Measurements from ENCODE around the gene SEMA4B. TPM values are rescaled to one million over a fixed set of nuclear protein-coding genes. Genes with fewer than 3 reads are reported as not detected.
"Not testable (repeated sequence)": the region's sequence is repeated elsewhere in the genome, so short reads cannot be mapped to it uniquely, and the experiment has no call there.

Gene SEMA4B
- total and polyA plus RNA-seq, 5 donors, result 16.4 to 39.6 (median 33.4) TPM

GRCh38 chr15:90162956-90163355, 38.2 kb upstream of the SEMA4B start:
- 88% methylated on average over 9 of the region's 9 CpGs for WGBS
- Histone ChIP-seq H3K27ac (ENCODE audit: low read length) (no peak overlapping the region), H3K4me1 (ENCODE audit: control insufficient read depth, insufficient read depth, low read length) (peaks cover 2% of the 10 kb centered on the region), H3K9me3 (ENCODE audit: control insufficient read depth, low read length) (no peaks in the 10 kb centered on the region), H3K27me3 (ENCODE audit: control insufficient read depth, insufficient read depth) (no peaks in the 10 kb centered on the region), H3K4me3 (ENCODE audit: low read length) (no peak overlapping the region)
- intact Hi-C loops (cut with DNase I), result no loop called here
- no peak for ATAC-seq
- DNase-seq, result no peak

- ATAC-seq; H3K9me3 ChIP-seq (ENCODE audit: control insufficient read depth, low read length); intact Hi-C loops (cut with DNase I); DNase-seq; H3K4me1 ChIP-seq (ENCODE audit: control insufficient read depth, insufficient read depth, low read length); H3K27me3 ChIP-seq (ENCODE audit: control insufficient read depth, insufficient read depth); H3K4me3 ChIP-seq (ENCODE audit: low read length); H3K27ac ChIP-seq (ENCODE audit: low read length): not testable (repeated sequence)
- 97% methylated on average over 3 of the region's 3 CpGs for WGBS
Observed at GRCh38 chr15:90164239-90164638, 36.9 kb upstream of the SEMA4B start.

DNA sequence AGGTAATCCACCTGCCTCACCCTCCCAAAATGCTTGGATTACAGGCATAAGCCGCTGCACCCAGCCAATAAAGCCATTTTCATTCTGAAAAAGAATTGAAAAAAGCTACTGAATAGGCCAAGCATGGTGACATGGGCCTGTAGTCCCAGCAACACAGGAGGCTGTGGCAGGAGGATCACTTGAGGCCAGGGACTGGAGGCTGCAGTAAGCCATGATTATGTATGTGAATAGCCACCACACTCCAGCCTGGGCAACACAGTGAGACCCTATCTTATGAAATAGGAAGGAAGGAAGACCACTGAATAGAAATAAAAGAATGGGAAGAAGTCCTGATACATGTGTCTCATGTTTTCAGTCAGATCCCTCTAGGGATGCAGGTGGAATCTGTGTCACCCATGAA, 36.0 kb upstream of the SEMA4B start:
- H3K4me1 ChIP-seq (ENCODE audit: control insufficient read depth, insufficient read depth, low read length), result peaks cover 2% of the 10 kb centered on the region
- H3K4me3 ChIP-seq (ENCODE audit: low read length), result no peak overlapping the region
- H3K27ac ChIP-seq (ENCODE audit: low read length), result peak overlapping the region; percentile 56
- no peaks in the 10 kb centered on the region for H3K9me3 ChIP-seq (ENCODE audit: control insufficient read depth, low read length)
- 98% methylated on average over 1 of the region's 1 CpG for WGBS
- no peaks in the 10 kb centered on the region for H3K27me3 ChIP-seq (ENCODE audit: control insufficient read depth, insufficient read depth)
- intact Hi-C loops (cut with DNase I), result no loop called here
- ATAC-seq (no peak), DNase-seq (no peak)

DNA sequence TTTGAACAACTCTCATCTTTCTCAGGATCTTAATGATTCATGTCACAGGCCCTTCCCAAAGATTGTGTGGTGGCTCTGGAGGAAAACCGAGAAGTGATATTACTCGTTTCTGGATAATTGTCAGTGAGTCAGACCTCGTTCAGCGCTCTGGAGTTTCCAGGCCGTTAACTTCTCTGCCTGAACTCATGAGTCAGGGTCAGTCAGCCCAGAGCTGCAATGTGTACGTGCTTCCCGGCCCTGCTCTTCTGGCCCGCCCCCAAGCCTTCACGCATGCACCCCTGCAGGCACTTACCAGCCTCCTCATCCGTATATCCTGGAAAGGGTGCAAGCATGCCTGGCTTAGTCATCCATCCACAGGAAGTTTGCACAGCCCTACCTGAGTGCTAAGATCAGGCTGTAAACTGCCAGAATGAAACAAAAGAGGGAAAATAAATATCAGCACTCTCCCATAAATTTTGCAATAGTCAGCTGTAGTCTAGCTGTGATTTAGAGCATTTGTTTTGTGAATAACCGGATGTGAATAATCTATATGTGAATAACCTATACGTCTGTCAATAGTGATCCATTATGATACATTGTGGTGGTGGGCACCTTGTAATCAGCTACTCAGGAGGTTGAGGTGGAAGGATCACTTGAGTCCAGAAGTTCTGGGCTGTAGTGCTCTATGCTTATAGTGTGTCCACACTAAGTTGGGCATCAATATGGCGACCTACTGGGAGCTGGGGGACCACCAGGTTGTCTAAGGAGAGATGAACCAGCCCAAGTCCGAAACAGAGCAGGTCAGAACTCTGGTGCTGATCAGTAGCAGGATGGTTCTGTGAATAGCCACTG, 35.3 kb upstream of the SEMA4B start:
- no peaks in the 10 kb centered on the region for H3K27me3 ChIP-seq (ENCODE audit: control insufficient read depth, insufficient read depth)
- WGBS, result 37% methylated on average over 14 of the region's 14 CpGs
- intact Hi-C loops (cut with DNase I), result no loop called here
- peaks cover 2% of the 10 kb centered on the region for H3K4me1 ChIP-seq (ENCODE audit: control insufficient read depth, insufficient read depth, low read length)
- no peaks in the 10 kb centered on the region for H3K9me3 ChIP-seq (ENCODE audit: control insufficient read depth, low read length)
- ATAC-seq (peak; percentile 77 to 90), DNase-seq (peak; percentile 73 to 78 (median 74))
- no peak overlapping the region for H3K4me3 ChIP-seq (ENCODE audit: low read length)
- no peak overlapping the region for H3K27ac ChIP-seq (ENCODE audit: low read length)

- Histone ChIP-seq H3K27me3 (ENCODE audit: control insufficient read depth, insufficient read depth) (no peaks in the 10 kb centered on the region), H3K9me3 (ENCODE audit: control insufficient read depth, low read length) (no peaks in the 10 kb centered on the region), H3K27ac (ENCODE audit: low read length) (no peak overlapping the region), H3K4me1 (ENCODE audit: control insufficient read depth, insufficient read depth, low read length) (peaks cover 2% of the 10 kb centered on the region), H3K4me3 (ENCODE audit: low read length) (no peak overlapping the region)
- intact Hi-C loops (cut with DNase I), result no loop called here
- DNase-seq, result no peak
- WGBS, result 96% methylated on average over 4 of the region's 4 CpGs
- no peak for ATAC-seq
Observed at GRCh38 chr15:90167121-90167520, 34.0 kb upstream of the SEMA4B start.

DNA sequence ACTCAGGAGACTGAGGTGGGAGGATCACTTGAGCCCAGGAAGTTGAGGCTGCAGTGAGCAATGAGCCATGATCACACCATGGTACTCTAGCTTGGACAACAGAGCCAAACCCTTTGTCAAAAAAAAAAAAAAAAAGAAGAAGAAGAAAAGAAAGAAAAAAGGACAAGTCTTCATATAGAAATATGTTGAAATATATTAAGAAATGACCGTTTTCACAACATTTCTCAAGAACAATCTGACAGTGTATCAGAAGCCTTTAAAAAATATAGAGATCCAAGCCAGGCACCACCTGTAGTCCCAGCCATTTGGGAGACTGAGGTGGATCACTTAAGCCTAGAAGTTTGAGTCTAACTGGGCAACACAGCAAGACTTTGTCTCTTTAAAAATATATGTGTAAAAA, 29.5 kb upstream of the SEMA4B start:
- WGBS, result 67% methylated on average over 1 of the region's 1 CpG
- intact Hi-C loops (cut with DNase I), result no loop called here

GRCh38 chr15:90173372-90173771, 27.8 kb upstream of the SEMA4B start:
- ATAC-seq, result no peak
- no peak for DNase-seq
- no peaks in the 10 kb centered on the region for H3K27me3 ChIP-seq (ENCODE audit: control insufficient read depth, insufficient read depth)

More for the DNA sequence above, 29.5 kb upstream of the SEMA4B start:
- Histone ChIP-seq H3K27ac (ENCODE audit: low read length) (no peak overlapping the region), H3K27me3 (ENCODE audit: control insufficient read depth, insufficient read depth) (no peaks in the 10 kb centered on the region), H3K4me3 (ENCODE audit: low read length) (no peak overlapping the region), H3K9me3 (ENCODE audit: control insufficient read depth, low read length) (no peaks in the 10 kb centered on the region), H3K4me1 (ENCODE audit: control insufficient read depth, insufficient read depth, low read length) (peaks cover 2% of the 10 kb centered on the region)
- ATAC-seq, result no peak
- no peak for DNase-seq

DNA sequence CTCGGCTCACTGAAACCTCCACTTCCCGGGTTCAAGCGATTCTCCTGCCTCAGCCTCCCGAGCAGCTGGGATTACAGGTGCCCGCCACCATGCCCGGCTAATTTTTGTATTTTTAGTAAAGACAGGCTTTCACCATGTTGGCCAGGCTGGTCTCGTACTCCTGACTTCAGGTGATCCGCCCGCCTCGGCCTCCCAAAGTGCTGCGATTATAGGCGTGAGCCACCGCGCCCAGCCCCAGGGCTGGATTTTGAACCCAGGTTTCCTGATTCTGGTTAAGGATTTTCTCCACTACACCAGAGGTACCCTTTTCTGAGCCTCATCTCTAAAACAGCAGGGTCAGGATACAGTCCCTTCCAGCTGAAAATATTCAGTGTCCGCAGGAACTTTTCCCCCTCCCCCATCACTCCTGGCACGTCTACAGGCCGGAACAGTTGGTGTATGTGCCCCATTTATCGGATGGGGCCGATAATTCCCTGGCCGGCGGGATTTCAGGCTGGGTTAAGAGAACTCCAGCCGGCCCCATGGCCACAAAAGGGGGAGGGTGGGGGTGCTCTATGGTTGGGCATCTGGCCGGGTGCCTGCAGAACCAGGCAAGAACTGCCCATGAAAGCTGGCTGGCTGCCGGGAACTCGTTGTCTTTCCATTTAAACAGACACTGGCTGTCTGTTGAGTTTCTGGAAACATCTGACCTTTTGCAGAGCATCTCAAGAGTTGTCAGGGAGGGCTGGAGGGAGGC, 26.8 kb upstream of the SEMA4B start:
- WGBS, result 57% methylated on average over 25 of the region's 25 CpGs
- H3K4me3 ChIP-seq (ENCODE audit: low read length), result no peak overlapping the region
- ATAC-seq, result peak; percentile 88 to 89

More at GRCh38 chr15:90173372-90173771, 27.8 kb upstream of the SEMA4B start:
- Histone ChIP-seq H3K9me3 (ENCODE audit: control insufficient read depth, low read length) (no peaks in the 10 kb centered on the region), H3K4me3 (ENCODE audit: low read length) (no peak overlapping the region), H3K4me1 (ENCODE audit: control insufficient read depth, insufficient read depth, low read length) (peaks cover 2% of the 10 kb centered on the region), H3K27ac (ENCODE audit: low read length) (peak overlapping the region; percentile 48)
- WGBS, result 76% methylated on average over 7 of the region's 7 CpGs
- intact Hi-C loops (cut with DNase I), result no loop called here

GRCh38 chr15:90177012-90177411, 24.1 kb upstream of the SEMA4B start:
- no peak overlapping the region for H3K4me3 ChIP-seq (ENCODE audit: low read length)
- H3K27me3 ChIP-seq (ENCODE audit: control insufficient read depth, insufficient read depth), result no peaks in the 10 kb centered on the region
- ATAC-seq (no peak), DNase-seq (no peak)
- peaks cover 2% of the 10 kb centered on the region for H3K4me1 ChIP-seq (ENCODE audit: control insufficient read depth, insufficient read depth, low read length)
- WGBS, result 89% methylated on average over 9 of the region's 9 CpGs
- H3K27ac ChIP-seq (ENCODE audit: low read length), result no peak overlapping the region
- H3K9me3 ChIP-seq (ENCODE audit: control insufficient read depth, low read length), result no peaks in the 10 kb centered on the region
- intact Hi-C loops (cut with DNase I), result no loop called here

More for the DNA sequence above, 26.8 kb upstream of the SEMA4B start:
- Histone ChIP-seq H3K4me1 (ENCODE audit: control insufficient read depth, insufficient read depth, low read length) (peaks cover 2% of the 10 kb centered on the region), H3K27me3 (ENCODE audit: control insufficient read depth, insufficient read depth) (no peaks in the 10 kb centered on the region), H3K27ac (ENCODE audit: low read length) (peak overlapping the region; percentile 91), H3K9me3 (ENCODE audit: control insufficient read depth, low read length) (no peaks in the 10 kb centered on the region)
- peak; percentile 92 to 96 (median 95) for DNase-seq
- intact Hi-C loops (cut with DNase I), result no loop called here

DNA sequence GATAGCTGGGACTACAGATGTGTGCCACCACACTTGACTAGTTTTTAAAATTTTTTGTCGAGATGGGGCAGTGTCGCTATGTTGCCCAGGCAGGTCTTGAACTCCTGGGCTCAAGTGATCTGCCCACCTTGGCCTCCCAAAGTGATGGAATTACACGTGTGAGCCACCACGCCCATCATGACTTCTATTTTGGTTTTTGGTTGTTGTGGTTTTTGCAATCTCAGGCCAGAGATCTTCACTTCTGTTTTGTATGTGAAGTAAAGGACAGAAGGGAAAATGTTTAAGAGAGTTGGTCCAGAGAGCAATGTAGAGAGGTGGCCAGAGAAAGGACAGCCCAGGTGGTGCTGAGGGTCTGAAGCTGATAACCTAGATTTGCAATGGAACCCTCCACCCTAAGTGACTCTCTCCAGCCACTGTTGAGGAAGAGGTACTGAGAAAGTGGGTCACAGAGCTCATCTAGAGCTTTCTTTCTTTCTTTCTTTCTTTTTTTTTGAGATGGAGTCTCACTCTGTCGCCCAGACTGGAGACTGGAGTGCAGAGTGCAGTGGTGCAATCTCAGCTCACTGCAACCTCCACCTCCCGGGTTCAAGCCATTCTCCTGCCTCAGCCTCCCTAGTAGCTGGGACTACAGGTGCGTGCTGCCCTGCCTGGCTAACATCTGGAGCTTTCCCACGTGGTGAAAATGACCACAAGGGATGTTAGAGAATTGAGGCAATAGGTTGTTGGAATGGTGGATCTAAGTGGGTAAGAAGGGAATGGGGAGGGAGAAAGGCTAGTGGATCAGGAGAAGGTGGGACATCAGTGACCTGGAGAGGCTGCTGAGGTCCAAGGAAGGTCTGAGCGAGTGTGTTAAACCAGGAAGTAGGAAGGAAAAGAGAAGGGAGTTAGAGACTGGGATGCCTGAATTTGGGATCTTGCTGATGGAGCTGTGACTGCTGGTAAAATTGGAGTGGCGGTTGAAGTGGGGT, 22.4 kb upstream of the SEMA4B start:
- no peak overlapping the region for H3K4me3 ChIP-seq (ENCODE audit: low read length)
- H3K27ac ChIP-seq (ENCODE audit: low read length), result no peak overlapping the region
- peaks cover 2% of the 10 kb centered on the region for H3K4me1 ChIP-seq (ENCODE audit: control insufficient read depth, insufficient read depth, low read length)
- intact Hi-C loops (cut with DNase I), result no loop called here
- DNase-seq (no peak), ATAC-seq (no peak)
- WGBS, result 71% methylated on average over 10 of the region's 10 CpGs
- H3K9me3 ChIP-seq (ENCODE audit: control insufficient read depth, low read length), result no peaks in the 10 kb centered on the region
- H3K27me3 ChIP-seq (ENCODE audit: control insufficient read depth, insufficient read depth), result no peaks in the 10 kb centered on the region
